COR-L47 (cell line): ENCODE results near the gene AVPR2.

Experiments
- DNase-seq: peaks from one replicate; lab custom pipeline; 2025; lab: John Stamatoyannopoulos, UW

The AVPR2 gene

GRCh38 chrX:153903991-153904957, at the start of gene AVPR2:
AVPR2 (plus strand) TSS chrX:153904673; CDS start chrX:153905146, 473 bp downstream.
- DNase-seq = no peak

GRCh38 chrX:153854702-153855101, 49.8 kb upstream of the AVPR2 start:
- no peak for DNase-seq

- DNase-seq = no peak
These were observed 47.0 kb upstream of the AVPR2 start for GRCh38 chrX:153857348-153857903.

- no peak for DNase-seq
These were observed 43.3 kb upstream of the AVPR2 start for GRCh38 chrX:153861151-153861550.

- no peak for DNase-seq
These were observed 42.7 kb upstream of the AVPR2 start for GRCh38 chrX:153861733-153862310.

GRCh38 chrX:153862369-153863250, 41.9 kb upstream of the AVPR2 start:
- DNase-seq = no peak

- DNase-seq = no peak
These were observed 41.1 kb upstream of the AVPR2 start for GRCh38 chrX:153863251-153863991.

- DNase-seq = no peak
These were observed 40.4 kb upstream of the AVPR2 start for GRCh38 chrX:153864101-153864500.

- no peak for DNase-seq
These were observed 39.7 kb upstream of the AVPR2 start for GRCh38 chrX:153864561-153865320.

GRCh38 chrX:153865321-153865580, 39.2 kb upstream of the AVPR2 start:
- no peak for DNase-seq

- no peak for DNase-seq
These were observed 38.8 kb upstream of the AVPR2 start for GRCh38 chrX:153865685-153866084.

GRCh38 chrX:153866302-153867019, 38.0 kb upstream of the AVPR2 start:
- no peak for DNase-seq

- DNase-seq = no peak
These were observed 37.3 kb upstream of the AVPR2 start for GRCh38 chrX:153867139-153867538.

- no peak for DNase-seq
These were observed 36.8 kb upstream of the AVPR2 start for GRCh38 chrX:153867671-153868070.

GRCh38 chrX:153868576-153869472, 35.6 kb upstream of the AVPR2 start:
- DNase-seq = no peak

GRCh38 chrX:153869473-153870287, 34.8 kb upstream of the AVPR2 start:
- DNase-seq = no peak

GRCh38 chrX:153870288-153870690, 34.2 kb upstream of the AVPR2 start:
- DNase-seq = no peak

- no peak for DNase-seq
These were observed 33.6 kb upstream of the AVPR2 start for GRCh38 chrX:153870791-153871360.
